NT2/D1 (cell line): ENCODE data around the gene SLC15A4.

Experiments
- SUZ12 ChIP-seq: IDR thresholded peaks from 2 replicates; pipeline ENCODE4 v1.6.1; 2011; ENCODE audit not compliant: insufficient read length, insufficient read depth; ENCODE audit errors: extremely low read depth
- ZNF274 ChIP-seq: IDR thresholded peaks from 2 replicates; pipeline ENCODE4 v1.6.1; 2011; ENCODE audit warnings: mild to moderate bottlenecking, low read depth, low read length

DNA sequence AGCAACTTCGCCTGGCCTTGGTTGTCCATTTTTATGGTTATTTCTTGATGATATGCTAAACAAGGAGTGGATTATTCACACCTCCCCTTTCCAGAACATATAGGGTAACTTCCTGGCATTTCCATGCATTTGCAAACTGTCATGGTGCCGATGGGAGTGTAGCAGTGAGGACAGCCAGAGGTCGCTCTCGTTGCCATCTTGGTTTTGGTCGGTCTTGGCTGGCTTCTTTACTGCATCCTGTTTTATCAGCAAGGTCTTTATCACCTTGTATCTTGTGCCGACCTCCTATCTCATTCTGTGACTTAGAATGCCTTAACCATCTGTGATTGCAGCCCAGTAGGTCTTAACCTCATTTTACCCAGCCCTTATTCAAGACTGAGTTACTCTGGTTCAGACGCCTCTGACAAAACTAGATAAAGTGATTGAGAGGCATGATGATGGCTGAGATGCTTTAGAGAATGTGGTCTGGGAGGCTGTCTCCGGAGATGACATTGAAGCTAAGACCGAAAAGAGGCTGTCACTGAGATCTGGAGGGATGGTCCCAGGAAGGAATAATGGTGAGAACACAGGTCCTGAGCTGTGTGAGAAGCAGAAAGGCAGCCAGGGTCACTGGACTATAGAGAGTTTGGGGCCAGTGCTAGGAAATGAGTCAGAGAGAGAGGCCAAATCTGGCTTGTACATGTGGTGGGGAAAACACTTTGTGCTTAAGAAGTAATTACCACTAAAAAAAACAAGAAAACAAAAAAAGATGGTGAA lies 32.5 kb upstream of the SLC15A4 start:
- TF ChIP-seq ZNF274: no peak
- no peak for TF ChIP-seq SUZ12
